HS-27A (cell line): ENCODE data around the gene JDP2.

Experiments
- DNase-seq: peaks from one replicate; pipeline ENCODE4 v3.0.0-alpha.2; 2012; ENCODE audit warnings: low read depth, missing footprints

The JDP2 gene

GRCh38 chr14:75409316-75410205 is 18.3 kb upstream of the JDP2 start:
- no peak for DNase-seq

- DNase-seq = no peak
Observed at GRCh38 chr14:75411214-75411540, 16.6 kb upstream of the JDP2 start.

- DNase-seq = no peak
Observed at GRCh38 chr14:75413013-75413412, 14.8 kb upstream of the JDP2 start.

GRCh38 chr14:75417674-75418073 is 10.1 kb upstream of the JDP2 start:
- DNase-seq = no peak

GRCh38 chr14:75418850-75419768 is 8.7 kb upstream of the JDP2 start:
- DNase-seq = no peak

GRCh38 chr14:75422169-75422568 is 5.7 kb upstream of the JDP2 start:
- peak; percentile 36 for DNase-seq

GRCh38 chr14:75424496-75424895 is 3.3 kb upstream of the JDP2 start:
- no peak for DNase-seq

- DNase-seq = no peak
Observed at GRCh38 chr14:75425446-75425845, 2.4 kb upstream of the JDP2 start.

- DNase-seq = no peak
Observed at GRCh38 chr14:75426332-75427125, 1.3 kb upstream of the JDP2 start.

- no peak for DNase-seq
Observed at GRCh38 chr14:75427126-75427481, 718 bp upstream of the JDP2 start.

- DNase-seq = no peak
Observed at GRCh38 chr14:75428230-75429104, 645 bp downstream of the JDP2 start.

GRCh38 chr14:75429562-75429961 is 1.7 kb downstream of the JDP2 start:
- no peak for DNase-seq

- no peak for DNase-seq
Observed at GRCh38 chr14:75430116-75430515, 2.3 kb downstream of the JDP2 start.

GRCh38 chr14:75430526-75430925 is 2.7 kb downstream of the JDP2 start:
- DNase-seq = no peak

GRCh38 chr14:75430976-75431375 is 3.2 kb downstream of the JDP2 start:
- no peak for DNase-seq

GRCh38 chr14:75431827-75432226 is 4.0 kb downstream of the JDP2 start:
- no peak for DNase-seq

- DNase-seq = no peak
Observed at GRCh38 chr14:75432411-75432810, 4.6 kb downstream of the JDP2 start.

- DNase-seq = no peak
Observed at GRCh38 chr14:75433631-75434071, 5.8 kb downstream of the JDP2 start.

- DNase-seq = no peak
Observed at GRCh38 chr14:75434138-75434889, 6.5 kb downstream of the JDP2 start.

GRCh38 chr14:75434890-75435248 is 7.0 kb downstream of the JDP2 start:
- DNase-seq = no peak

GRCh38 chr14:75435473-75435872 is 7.7 kb downstream of the JDP2 start:
- no peak for DNase-seq
